ENCODE measurements around the gene ERICH6B.

ERICH6B gene

GRCh38 chr13:45565331-45565730 lies 50.2 kb downstream of the ERICH6B start:
- no peak for DNase-seq (ENCODE audit: low read depth)
- no peak for TF ChIP-seq CTCF (conservative IDR thresholded peaks at IDR 0.05; ENCODE audit: control insufficient read depth, insufficient read depth, low read depth, low read length)
- no peak overlapping the region for H3K4me3 ChIP-seq (ENCODE audit: control insufficient read depth, low read depth, low read length)

DNA sequence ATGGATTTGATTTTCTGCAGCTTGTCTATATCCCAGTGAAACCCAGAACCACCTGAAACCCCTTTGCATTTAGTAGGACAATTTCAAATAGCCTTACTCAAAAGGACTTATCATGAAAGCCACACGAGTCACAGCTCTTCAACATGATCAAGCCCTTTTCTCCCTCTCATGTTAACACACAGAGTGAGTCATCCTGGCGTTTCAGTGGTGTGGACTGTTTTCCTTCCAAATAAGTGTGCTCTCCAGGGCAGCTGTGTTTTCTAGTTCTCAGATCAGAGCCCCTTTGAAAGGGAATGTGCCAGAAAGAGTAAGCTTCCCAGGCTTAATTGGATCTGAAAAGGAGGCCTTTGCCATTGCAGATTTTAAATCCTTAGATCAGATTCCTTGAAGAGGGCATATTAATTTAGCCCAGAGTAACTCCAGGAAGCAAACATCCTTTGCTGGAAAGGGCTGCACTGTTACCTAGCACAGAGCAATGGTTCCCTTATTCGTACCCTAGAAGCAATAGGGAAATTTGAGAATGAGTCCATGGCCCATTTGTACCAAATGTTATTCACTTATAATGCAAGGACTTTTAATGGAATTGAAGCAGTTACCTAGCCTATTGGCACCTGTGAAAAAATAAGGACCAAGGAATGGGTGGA lies 51.3 kb downstream of the ERICH6B start:
- no peak for TF ChIP-seq CTCF (conservative IDR thresholded peaks at IDR 0.05; ENCODE audit: control insufficient read depth, insufficient read depth, low read depth, low read length)
- DNase-seq (ENCODE audit: low read depth) = peak; percentile 77
- H3K4me3 ChIP-seq (ENCODE audit: control insufficient read depth, low read depth, low read length) = no peak overlapping the region

DNA sequence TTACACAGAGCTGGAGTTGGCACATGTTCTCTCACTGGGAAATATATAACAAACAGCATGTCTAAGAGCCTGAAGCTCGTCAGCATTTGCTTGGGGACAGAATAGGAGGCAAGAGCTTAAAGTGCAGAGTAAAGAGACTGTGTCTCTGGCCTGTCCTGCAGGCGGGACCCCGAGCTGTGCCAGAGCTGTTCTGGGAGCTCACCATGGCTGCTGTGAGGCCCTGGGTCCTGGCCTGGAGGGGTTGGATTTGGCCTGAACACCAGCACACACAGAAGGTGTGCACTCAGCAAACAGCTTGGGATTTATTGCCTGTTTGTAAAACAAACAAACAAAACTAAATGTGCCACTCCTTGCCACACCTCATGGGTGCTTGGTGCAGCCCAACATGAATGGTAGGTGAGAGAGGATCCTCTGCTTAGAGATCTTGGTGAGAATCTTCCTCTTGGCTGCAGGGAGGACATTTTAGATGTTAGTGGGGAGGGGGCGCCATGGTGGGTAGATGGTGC lies 60.9 kb downstream of the ERICH6B start:
- no peak for DNase-seq (ENCODE audit: low read depth)
- H3K4me3 ChIP-seq (ENCODE audit: control insufficient read depth, low read depth, low read length) = no peak overlapping the region
- no peak for TF ChIP-seq CTCF (conservative IDR thresholded peaks at IDR 0.05; ENCODE audit: control insufficient read depth, insufficient read depth, low read depth, low read length)

- DNase-seq (ENCODE audit: low read depth) = no peak
- no peak for TF ChIP-seq CTCF (conservative IDR thresholded peaks at IDR 0.05; ENCODE audit: control insufficient read depth, insufficient read depth, low read depth, low read length)
- H3K4me3 ChIP-seq (ENCODE audit: control insufficient read depth, low read depth, low read length) = no peak overlapping the region
These were observed 67.3 kb downstream of the ERICH6B start for GRCh38 chr13:45548281-45548680.

DNA sequence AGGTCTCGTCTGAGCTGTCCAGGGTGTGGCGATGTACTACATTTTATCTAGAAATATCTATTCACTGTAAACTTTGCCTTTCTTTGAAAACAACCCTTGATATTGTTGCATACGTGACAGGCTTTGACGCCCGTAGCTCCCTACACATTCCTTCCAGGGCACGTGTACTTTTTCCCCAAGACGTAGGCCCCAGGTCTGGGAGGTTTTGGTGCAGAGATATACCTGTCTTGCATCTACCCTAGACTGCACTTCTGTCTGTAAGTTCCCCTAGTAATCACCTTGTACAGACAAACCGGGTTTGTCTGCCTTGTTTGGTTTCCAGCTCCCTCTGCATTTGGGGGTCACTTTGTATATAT lies 69.2 kb downstream of the ERICH6B start:
- DNase-seq (ENCODE audit: low read depth) = no peak
- H3K4me3 ChIP-seq (ENCODE audit: control insufficient read depth, low read depth, low read length) = no peak overlapping the region
- no peak for TF ChIP-seq CTCF (conservative IDR thresholded peaks at IDR 0.05; ENCODE audit: control insufficient read depth, insufficient read depth, low read depth, low read length)

DNA sequence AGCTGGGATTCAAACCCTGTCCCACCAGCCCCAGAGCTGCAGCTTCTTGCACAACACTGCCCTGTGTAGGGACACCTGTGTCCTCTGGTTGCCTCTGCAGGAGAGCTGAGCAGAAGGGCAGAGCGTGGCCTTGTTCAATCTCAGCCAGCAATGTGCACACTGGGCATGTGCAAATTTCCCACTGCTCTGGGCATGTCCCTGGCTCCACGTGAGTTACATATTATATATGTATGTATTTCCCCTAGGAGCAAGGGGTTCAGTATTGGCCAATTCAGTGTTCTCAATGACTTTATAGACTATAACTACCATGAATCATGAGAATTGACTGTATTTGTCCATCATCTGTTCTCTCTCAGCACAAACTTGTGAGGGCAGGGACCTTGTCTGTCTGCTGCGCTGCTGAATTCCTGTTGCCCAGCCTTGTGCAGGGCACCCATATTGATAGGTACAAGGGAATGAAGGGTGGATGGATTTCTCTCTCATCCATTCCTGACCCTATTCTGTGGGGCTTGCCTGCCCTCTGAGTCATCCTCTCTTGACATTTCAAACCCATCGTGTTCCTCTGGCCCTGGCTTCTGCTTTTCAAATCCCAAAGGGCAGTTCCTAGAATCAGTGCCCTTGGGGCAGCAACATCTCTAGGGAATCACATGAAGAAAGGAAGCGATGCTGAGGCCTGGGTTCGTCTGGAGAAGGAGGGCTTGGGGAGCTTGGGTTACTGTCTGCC lies 69.7 kb downstream of the ERICH6B start:
- H3K4me3 ChIP-seq (ENCODE audit: control insufficient read depth, low read depth, low read length) = no peak overlapping the region
- TF ChIP-seq CTCF (conservative IDR thresholded peaks at IDR 0.05; ENCODE audit: control insufficient read depth, insufficient read depth, low read depth, low read length) = no peak
- DNase-seq (ENCODE audit: low read depth) = no peak
